Measurements from ENCODE around the gene PCDH7. TPM values are rescaled to one million over a fixed set of nuclear protein-coding genes. Genes with fewer than 3 reads are reported as not detected.

Gene PCDH7
- total RNA-seq, 1 donor from 2014 or later, result 23.1 TPM

DNA sequence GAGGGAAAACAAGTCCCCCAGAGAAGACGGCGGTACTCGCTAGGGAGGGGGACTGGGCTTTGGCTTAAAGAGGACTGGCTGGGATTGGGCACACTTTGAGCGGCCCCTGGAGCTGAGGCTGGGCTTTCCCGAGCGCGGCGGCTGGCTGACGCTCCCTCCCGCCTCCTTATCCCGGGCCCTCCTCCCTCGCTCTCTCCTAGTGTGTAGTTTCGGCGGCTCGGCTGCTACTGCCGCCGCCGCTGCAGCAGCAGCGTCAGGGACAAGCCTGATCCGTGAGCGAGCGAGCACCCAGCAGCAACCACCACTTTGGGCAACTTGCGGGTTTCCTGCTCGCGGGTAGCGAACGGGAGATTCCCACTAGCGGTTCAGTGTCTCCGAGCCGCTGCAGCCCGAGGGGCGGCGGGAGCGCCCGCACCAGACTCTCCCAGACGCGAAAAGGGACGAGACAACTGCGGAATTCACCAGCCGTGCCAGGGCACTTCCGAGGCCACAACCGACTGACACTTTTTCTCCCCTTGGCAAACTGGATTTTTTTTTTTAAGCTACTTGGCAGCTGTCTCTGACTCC is 632 bp upstream of the PCDH7 start:
- intact Hi-C loops (cut with DNase I), result no loop called here
- H3K4me1 ChIP-seq, result peaks cover 24% of the 10 kb centered on the region
- peak overlapping the region; percentile 58 to 62 for H3K4me3 ChIP-seq
- H3K9me3 ChIP-seq, result no peaks in the 10 kb centered on the region
- H3K27ac ChIP-seq, result peak overlapping the region; percentile 78
- H3K27me3 ChIP-seq, result no peaks in the 10 kb centered on the region
- no peak for DNase-seq (ENCODE audit: extremely low spot score in 2 of 2)
- H3K36me3 ChIP-seq, result no peaks in the 10 kb centered on the region
- TF ChIP-seq POLR2A (IDR thresholded peaks at IDR 0.05) (no peak), POLR2AphosphoS5 (IDR thresholded peaks at IDR 0.05; ENCODE audit: insufficient read depth in 1 of 2, low read depth in 1 of 2) (peak in 1 of 2 donors; percentile 54)

GRCh38 chr4:30720661-30721184 is 554 bp downstream of the PCDH7 start:
- Histone ChIP-seq H3K36me3 (no peaks in the 10 kb centered on the region), H3K27ac (peak overlapping the region; percentile 78), H3K27me3 (no peaks in the 10 kb centered on the region), H3K4me3 (peak overlapping the region; percentile 58 to 62), H3K9me3 (no peaks in the 10 kb centered on the region), H3K4me1 (peaks cover 24% of the 10 kb centered on the region)
- DNase-seq (ENCODE audit: extremely low spot score in 2 of 2), result no peak
- intact Hi-C loops (cut with DNase I), result no loop called here
- TF ChIP-seq, protein P1, sequence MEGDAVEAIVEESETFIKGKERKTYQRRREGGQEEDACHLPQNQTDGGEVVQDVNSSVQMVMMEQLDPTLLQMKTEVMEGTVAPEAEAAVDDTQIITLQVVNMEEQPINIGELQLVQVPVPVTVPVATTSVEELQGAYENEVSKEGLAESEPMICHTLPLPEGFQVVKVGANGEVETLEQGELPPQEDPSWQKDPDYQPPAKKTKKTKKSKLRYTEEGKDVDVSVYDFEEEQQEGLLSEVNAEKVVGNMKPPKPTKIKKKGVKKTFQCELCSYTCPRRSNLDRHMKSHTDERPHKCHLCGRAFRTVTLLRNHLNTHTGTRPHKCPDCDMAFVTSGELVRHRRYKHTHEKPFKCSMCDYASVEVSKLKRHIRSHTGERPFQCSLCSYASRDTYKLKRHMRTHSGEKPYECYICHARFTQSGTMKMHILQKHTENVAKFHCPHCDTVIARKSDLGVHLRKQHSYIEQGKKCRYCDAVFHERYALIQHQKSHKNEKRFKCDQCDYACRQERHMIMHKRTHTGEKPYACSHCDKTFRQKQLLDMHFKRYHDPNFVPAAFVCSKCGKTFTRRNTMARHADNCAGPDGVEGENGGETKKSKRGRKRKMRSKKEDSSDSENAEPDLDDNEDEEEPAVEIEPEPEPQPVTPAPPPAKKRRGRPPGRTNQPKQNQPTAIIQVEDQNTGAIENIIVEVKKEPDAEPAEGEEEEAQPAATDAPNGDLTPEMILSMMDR (IDR thresholded peaks at IDR 0.05), result no peak
- no peak for TF ChIP-seq POLR2A (IDR thresholded peaks at IDR 0.05)
- no peak for TF ChIP-seq POLR2AphosphoS5 (IDR thresholded peaks at IDR 0.05; ENCODE audit: insufficient read depth in 1 of 2, low read depth in 1 of 2)

DNA sequence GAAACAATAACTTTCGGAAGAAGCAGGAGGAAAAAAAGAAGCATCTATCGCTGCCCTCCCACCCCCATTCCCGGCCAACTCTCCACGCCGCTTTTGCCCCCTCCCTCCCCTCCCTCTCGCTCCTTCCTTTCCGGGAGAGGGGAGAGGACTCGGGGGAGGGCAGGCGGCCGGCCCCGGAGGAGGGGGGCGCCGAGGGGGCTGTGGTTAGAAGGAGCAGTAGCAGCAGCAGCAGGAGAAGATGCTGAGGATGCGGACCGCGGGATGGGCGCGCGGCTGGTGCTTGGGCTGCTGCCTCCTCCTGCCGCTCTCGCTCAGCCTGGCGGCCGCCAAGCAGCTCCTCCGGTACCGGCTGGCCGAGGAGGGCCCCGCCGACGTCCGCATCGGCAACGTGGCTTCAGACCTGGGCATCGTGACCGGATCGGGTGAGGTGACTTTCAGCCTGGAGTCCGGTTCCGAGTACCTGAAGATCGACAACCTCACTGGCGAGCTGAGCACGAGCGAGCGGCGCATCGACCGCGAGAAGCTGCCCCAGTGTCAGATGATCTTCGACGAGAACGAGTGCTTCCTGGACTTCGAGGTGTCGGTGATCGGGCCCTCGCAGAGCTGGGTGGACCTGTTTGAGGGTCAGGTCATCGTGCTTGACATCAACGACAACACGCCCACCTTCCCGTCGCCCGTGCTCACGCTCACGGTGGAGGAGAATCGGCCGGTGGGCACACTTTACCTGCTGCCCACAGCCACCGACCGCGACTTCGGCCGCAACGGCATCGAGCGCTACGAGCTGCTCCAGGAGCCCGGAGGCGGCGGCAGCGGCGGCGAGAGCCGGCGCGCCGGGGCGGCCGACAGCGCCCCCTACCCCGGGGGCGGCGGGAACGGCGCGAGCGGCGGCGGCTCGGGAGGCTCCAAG is 1.3 kb downstream of the PCDH7 start:
- peaks cover 24% of the 10 kb centered on the region for H3K4me1 ChIP-seq
- H3K36me3 ChIP-seq, result no peaks in the 10 kb centered on the region
- H3K27ac ChIP-seq, result peak overlapping the region; percentile 78
- TF ChIP-seq, protein P1 (IDR thresholded peaks at IDR 0.05), result peak in 1 of 3 experiments; percentile 32
- TF ChIP-seq POLR2AphosphoS5 (IDR thresholded peaks at IDR 0.05; ENCODE audit: insufficient read depth in 1 of 2, low read depth in 1 of 2), result no peak
- H3K27me3 ChIP-seq, result no peaks in the 10 kb centered on the region
- intact Hi-C loops (cut with DNase I), result no loop called here
- DNase-seq (ENCODE audit: extremely low spot score in 2 of 2), result no peak
- H3K9me3 ChIP-seq, result no peaks in the 10 kb centered on the region
- peak overlapping the region; percentile 58 to 62 for H3K4me3 ChIP-seq

DNA sequence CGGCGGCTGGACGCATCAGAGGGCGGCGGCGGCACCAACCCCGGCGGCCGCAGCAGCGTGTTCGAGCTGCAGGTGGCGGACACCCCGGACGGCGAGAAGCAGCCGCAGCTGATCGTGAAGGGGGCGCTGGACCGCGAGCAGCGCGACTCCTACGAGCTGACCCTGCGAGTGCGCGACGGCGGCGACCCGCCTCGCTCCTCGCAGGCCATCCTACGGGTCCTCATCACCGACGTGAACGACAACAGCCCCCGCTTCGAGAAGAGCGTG is 1.9 kb downstream of the PCDH7 start:
- H3K4me3 ChIP-seq, result peak overlapping the region; percentile 58 to 62
- no peaks in the 10 kb centered on the region for H3K9me3 ChIP-seq
- no peaks in the 10 kb centered on the region for H3K27me3 ChIP-seq
- H3K36me3 ChIP-seq, result no peaks in the 10 kb centered on the region
- no peak for TF ChIP-seq POLR2AphosphoS5 (IDR thresholded peaks at IDR 0.05; ENCODE audit: insufficient read depth in 1 of 2, low read depth in 1 of 2)
- no peak for TF ChIP-seq POLR2A (IDR thresholded peaks at IDR 0.05)
- TF ChIP-seq, protein P1 (IDR thresholded peaks at IDR 0.05), result no peak
- H3K27ac ChIP-seq, result peak overlapping the region; percentile 78
- DNase-seq (ENCODE audit: extremely low spot score in 2 of 2), result no peak
- peaks cover 24% of the 10 kb centered on the region for H3K4me1 ChIP-seq
- intact Hi-C loops (cut with DNase I), result no loop called here

DNA sequence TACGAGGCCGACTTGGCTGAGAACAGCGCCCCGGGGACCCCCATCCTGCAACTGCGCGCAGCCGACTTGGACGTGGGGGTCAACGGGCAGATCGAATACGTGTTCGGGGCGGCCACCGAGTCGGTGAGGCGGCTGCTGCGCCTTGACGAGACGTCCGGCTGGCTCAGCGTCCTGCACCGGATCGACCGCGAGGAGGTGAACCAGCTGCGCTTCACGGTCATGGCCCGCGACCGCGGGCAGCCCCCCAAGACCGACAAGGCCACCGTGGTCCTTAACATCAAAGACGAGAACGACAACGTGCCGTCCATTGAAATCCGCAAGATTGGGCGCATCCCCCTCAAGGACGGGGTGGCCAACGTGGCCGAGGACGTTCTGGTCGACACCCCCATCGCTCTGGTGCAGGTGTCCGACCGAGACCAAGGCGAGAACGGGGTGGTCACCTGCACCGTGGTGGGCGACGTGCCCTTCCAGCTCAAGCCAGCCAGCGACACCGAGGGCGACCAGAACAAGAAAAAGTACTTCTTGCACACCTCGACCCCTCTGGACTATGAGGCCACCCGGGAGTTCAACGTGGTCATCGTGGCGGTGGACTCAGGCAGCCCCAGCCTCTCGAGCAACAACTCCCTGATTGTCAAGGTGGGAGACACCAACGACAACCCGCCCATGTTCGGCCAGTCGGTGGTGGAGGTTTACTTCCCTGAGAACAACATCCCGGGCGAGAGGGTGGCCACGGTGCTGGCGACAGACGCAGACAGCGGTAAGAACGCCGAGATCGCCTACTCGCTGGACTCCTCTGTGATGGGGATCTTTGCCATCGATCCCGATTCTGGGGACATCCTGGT is 2.4 kb downstream of the PCDH7 start:
- no peak for DNase-seq (ENCODE audit: extremely low spot score in 2 of 2)
- intact Hi-C loops (cut with DNase I), result no loop called here
- Histone ChIP-seq H3K36me3 (no peaks in the 10 kb centered on the region), H3K27me3 (no peaks in the 10 kb centered on the region), H3K4me3 (peak overlapping the region; percentile 58 to 62), H3K4me1 (peaks cover 24% of the 10 kb centered on the region), H3K27ac (peak overlapping the region; percentile 78), H3K9me3 (no peaks in the 10 kb centered on the region)
- no peak for TF ChIP-seq POLR2AphosphoS5 (IDR thresholded peaks at IDR 0.05; ENCODE audit: insufficient read depth in 1 of 2, low read depth in 1 of 2)
- TF ChIP-seq, protein P1 (IDR thresholded peaks at IDR 0.05), result no peak
- TF ChIP-seq POLR2A (IDR thresholded peaks at IDR 0.05), result no peak
